G401 (cell line): ENCODE data around the gene PKD1L1. TPM values are rescaled to one million over a fixed set of nuclear protein-coding genes. Genes with fewer than 3 reads are reported as not detected.
A peak's percentile ranks its signal among the peaks of the same experiment; 100 is the strongest.
"Not testable (repeated sequence)": the region's sequence is repeated elsewhere in the genome, so short reads cannot be mapped to it uniquely, and the experiment has no call there.

ENCODE experiments used
- DNase-seq: peaks from one replicate; pipeline ENCODE4 v3.0.0-alpha.2; 2015; ENCODE audit warnings: low spot score
- in situ Hi-C: cut with HindIII; loops from 2 replicates; pipeline ENCODE4 v1.10.0; 2016; ENCODE audit warnings: low sequenced_read_pairs, mixed read lengths
- total RNA-seq: library from RNA; depleted of rRNA; stranded (reverse); fragments of >200 nt; shearing (Covaris generic); gene quantifications from 2 replicates; pipeline ENCODE4 v1.2.3, GENCODE V29; 2014; rRNA removed

Gene PKD1L1, protein sequence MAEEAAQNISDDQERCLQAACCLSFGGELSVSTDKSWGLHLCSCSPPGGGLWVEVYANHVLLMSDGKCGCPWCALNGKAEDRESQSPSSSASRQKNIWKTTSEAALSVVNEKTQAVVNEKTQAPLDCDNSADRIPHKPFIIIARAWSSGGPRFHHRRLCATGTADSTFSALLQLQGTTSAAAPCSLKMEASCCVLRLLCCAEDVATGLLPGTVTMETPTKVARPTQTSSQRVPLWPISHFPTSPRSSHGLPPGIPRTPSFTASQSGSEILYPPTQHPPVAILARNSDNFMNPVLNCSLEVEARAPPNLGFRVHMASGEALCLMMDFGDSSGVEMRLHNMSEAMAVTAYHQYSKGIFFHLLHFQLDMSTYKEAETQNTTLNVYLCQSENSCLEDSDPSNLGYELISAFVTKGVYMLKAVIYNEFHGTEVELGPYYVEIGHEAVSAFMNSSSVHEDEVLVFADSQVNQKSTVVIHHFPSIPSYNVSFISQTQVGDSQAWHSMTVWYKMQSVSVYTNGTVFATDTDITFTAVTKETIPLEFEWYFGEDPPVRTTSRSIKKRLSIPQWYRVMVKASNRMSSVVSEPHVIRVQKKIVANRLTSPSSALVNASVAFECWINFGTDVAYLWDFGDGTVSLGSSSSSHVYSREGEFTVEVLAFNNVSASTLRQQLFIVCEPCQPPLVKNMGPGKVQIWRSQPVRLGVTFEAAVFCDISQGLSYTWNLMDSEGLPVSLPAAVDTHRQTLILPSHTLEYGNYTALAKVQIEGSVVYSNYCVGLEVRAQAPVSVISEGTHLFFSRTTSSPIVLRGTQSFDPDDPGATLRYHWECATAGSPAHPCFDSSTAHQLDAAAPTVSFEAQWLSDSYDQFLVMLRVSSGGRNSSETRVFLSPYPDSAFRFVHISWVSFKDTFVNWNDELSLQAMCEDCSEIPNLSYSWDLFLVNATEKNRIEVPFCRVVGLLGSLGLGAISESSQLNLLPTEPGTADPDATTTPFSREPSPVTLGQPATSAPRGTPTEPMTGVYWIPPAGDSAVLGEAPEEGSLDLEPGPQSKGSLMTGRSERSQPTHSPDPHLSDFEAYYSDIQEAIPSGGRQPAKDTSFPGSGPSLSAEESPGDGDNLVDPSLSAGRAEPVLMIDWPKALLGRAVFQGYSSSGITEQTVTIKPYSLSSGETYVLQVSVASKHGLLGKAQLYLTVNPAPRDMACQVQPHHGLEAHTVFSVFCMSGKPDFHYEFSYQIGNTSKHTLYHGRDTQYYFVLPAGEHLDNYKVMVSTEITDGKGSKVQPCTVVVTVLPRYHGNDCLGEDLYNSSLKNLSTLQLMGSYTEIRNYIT (N-terminal part only)
- total RNA-seq = 0.14 and 3.6 TPM in 2 replicates

- in situ Hi-C loops = no loop called here
- DNase-seq = no peak
Observed at GRCh38 chr7:47948141-47948790, at the start of gene PKD1L1. PKD1L1 (minus strand) TSS chr7:47948466; CDS start chr7:47948440, 26 bp downstream.

DNA sequence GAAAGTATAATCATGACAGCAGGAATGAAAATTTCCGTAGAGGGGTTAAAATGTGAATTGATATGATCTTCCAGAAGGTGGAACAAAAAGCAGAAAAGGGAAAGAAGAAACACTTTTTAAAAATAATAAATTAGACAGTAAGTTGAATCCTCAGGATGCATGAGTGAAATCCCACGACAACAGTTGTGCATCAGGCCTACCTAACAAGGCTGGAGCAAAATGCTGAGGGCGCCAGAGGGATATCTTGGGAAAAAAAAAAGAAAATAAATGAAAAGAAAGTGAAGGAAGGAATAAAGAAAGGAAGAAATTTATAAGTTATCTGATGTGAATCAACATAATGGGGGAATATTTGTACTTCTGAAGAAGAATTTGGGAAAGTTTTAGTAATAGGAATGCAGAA, 44.2 kb upstream of the PKD1L1 start:
- in situ Hi-C loops = no loop called here
- DNase-seq = no peak

GRCh38 chr7:47991741-47992311, 43.6 kb upstream of the PKD1L1 start:
- in situ Hi-C loops = no loop called here
- DNase-seq = peak; percentile 60

- in situ Hi-C loops = no loop called here
- DNase-seq = no peak
Observed at GRCh38 chr7:47991270-47991669, 43.0 kb upstream of the PKD1L1 start.

DNA sequence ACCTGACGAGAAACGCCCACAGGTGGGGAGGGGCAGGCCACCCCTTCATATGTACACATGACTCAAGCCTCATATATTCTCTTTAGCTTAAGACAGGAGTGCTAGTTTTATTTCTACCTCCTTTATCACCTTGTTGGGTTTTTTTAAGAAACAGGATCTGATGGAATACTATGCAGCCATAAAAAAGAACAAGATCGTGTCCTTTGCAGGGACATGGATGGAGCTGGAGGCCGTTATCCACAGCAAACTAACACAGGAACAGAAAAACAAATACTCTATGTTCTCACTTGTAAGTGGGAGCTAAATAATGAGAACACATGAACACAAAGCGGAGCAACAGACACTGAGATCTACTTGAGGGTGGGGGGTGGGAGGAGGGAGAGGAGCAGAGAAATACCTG, 42.3 kb upstream of the PKD1L1 start:
- DNase-seq = no peak
- in situ Hi-C loops = no loop called here

DNA sequence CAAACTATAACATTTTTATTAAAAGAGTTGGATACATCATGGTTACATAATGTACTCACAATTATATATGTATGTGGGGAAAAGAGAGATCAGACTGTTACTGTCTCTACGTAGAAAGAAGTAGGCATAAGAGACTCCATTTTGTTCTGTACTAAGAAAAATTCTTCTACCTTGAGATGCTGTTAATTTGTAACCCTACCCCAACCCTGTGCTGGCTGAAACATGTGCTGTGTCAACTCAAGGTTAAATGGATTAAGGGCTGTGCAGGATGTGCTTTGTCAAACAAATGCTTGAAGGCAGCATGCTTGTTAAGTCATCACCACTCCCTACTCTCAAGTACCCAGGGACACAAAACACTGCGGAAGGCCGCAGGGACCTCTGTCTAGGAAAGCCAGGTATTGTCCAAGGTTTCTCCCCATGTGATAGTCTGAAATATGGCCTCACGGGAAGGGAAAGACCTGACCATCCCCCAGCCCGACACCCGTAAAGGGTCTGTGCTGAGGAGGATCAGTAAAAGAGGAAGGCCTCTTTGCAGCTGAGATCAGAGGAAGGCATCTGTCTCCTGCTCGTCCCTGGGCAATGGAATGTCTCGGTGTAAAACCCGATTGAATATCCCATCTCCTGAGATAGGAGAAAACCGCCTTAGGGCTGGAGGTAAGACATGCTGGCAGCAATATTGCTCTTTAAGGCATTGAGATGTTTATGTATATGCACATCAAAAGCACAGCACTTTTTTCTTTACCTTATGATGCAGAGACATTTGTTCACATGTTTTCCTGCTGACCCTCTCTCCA, 41.5 kb upstream of the PKD1L1 start:
- DNase-seq, in situ Hi-C loops: not testable (repeated sequence)

GRCh38 chr7:47988496-47989386, 40.5 kb upstream of the PKD1L1 start:
- no peak for DNase-seq
- in situ Hi-C loops = no loop called here

- no peak for DNase-seq
- in situ Hi-C loops = no loop called here
Observed at GRCh38 chr7:47982610-47983009, 34.3 kb upstream of the PKD1L1 start.

DNA sequence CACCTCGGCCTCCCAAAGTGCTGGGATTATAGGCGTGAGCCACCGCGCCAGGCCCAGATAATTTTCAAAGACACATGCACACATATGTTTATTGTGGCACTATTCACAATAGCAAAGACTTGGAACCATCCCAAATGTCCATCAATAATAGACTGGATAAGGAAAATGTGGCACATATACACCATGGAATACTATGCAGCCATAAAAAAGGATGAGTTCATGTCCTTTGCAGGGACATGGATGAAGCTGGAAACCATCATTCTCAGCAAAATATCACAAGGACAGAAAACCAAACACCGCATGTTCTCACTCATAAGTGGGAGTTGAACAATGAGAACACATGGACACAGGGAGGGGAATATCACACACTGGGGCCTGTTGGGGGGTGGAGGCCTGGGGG, 32.4 kb upstream of the PKD1L1 start:
- DNase-seq, in situ Hi-C loops: not testable (repeated sequence)

DNA sequence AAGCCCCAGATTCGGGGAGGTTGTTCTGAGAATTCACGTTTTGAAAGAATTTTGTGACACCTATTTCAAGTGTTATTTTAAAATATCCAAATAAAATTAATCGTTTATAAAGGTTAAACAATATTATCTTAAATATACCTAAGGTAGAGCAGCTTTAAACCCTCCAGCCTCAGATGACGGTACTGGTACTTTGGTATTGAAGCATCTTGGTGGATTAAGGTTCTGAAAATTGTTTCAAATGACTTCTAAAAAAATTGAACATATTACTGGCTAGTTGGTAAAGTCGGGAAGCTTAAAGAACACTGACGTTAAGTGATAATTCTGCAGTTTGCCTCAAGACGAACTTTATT, 31.5 kb upstream of the PKD1L1 start:
- in situ Hi-C loops = no loop called here
- no peak for DNase-seq

GRCh38 chr7:47979145-47979831, 31.0 kb upstream of the PKD1L1 start, which contains the start of gene HUS1:
HUS1 (minus strand) TSS chr7:47979615; CDS start chr7:47979519, 96 bp downstream.
- in situ Hi-C loops = no loop called here
- DNase-seq = peak; percentile 81

GRCh38 chr7:47978790-47979144, 30.5 kb upstream of the PKD1L1 start:
- in situ Hi-C loops = no loop called here
- DNase-seq = no peak

GRCh38 chr7:47973739-47974138, 25.5 kb upstream of the PKD1L1 start:
- DNase-seq = no peak
- in situ Hi-C loops = no loop called here

DNA sequence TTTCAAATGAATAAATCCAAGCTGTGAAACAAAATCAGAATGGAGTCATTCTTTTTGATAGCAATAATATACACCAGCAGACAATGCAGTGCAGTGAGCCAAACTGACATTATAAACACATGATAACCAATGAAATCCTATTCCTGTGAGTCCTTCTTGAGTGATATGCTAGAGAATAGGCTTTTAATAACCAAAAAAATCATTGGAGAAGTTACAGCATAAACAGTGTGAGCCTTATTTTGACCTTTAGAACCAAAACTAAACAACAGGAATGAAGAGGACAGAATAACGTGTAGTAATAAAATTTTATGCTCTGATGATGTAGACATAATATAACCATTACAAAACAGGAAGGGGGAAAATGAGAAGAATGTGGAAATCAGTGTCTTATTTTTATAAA, 22.5 kb upstream of the PKD1L1 start:
- no peak for DNase-seq
- in situ Hi-C loops = no loop called here

GRCh38 chr7:47968847-47969774, 20.8 kb upstream of the PKD1L1 start:
- in situ Hi-C loops = no loop called here
- peak; percentile 73 for DNase-seq
